SH-SY5Y (cell line): ENCODE measurements around the gene LGALS9.

ENCODE experiments used
- GATA2 ChIP-seq: IDR thresholded peaks from 2 replicates; pipeline ENCODE4 v1.6.1; 2011; ENCODE audit warnings: mild to moderate bottlenecking, low read depth, low read length
- GATA3 ChIP-seq: IDR thresholded peaks from 2 replicates; pipeline ENCODE4 v1.6.1; 2011; ENCODE audit warnings: low read depth, mild to moderate bottlenecking, low read length, moderate library complexity

DNA sequence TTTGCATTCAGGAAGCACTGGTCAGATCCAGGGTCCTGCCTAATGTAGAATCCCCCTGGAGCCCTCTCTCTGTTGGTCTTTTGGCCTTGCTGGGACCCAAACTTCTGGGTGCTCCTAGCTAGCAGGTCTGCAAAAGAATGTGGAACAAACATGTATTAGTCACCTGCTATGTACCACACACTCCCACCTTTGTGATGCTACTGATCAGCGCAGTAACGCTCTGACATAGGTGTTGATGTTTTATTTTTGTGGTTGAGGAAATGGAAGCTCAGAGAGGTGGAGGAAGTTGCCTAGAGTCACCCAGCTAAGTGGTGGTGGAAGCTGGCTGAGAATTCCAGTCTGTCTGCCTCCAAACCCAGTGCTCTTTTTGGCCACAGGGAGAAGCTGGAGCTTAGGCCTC lies 35.8 kb upstream of the LGALS9 start:
- TF ChIP-seq GATA3, result no peak
- no peak for TF ChIP-seq GATA2
